ENCODE measurements around the gene OSBPL7.

Gene OSBPL7

GRCh38 chr17:47811709-47812108 lies 9.9 kb downstream of the OSBPL7 start:
- no peak for DNase-seq (ENCODE audit: extremely low read depth, low read depth)
- no peak overlapping the region for H3K4me3 ChIP-seq (replicated peaks; ENCODE audit: low read depth, low read length)
- no peak for TF ChIP-seq CTCF (IDR thresholded peaks at IDR 0.05; ENCODE audit: low read depth, low read length, missing control alignments)

GRCh38 chr17:47810901-47811635 lies 10.5 kb downstream of the OSBPL7 start:
- TF ChIP-seq CTCF (IDR thresholded peaks at IDR 0.05; ENCODE audit: low read depth, low read length, missing control alignments) = no peak
- DNase-seq (ENCODE audit: extremely low read depth, low read depth) = no peak
- no peak overlapping the region for H3K4me3 ChIP-seq (replicated peaks; ENCODE audit: low read depth, low read length)

- peak; percentile 38 for DNase-seq (ENCODE audit: extremely low read depth, low read depth)
- no peak overlapping the region for H3K4me3 ChIP-seq (replicated peaks; ENCODE audit: low read depth, low read length)
- no peak for TF ChIP-seq CTCF (IDR thresholded peaks at IDR 0.05; ENCODE audit: low read depth, low read length, missing control alignments)
These were observed 11.3 kb downstream of the OSBPL7 start for GRCh38 chr17:47810200-47810821.

- no peak for TF ChIP-seq CTCF (IDR thresholded peaks at IDR 0.05; ENCODE audit: low read depth, low read length, missing control alignments)
- DNase-seq (ENCODE audit: extremely low read depth, low read depth) = no peak
- H3K4me3 ChIP-seq (replicated peaks; ENCODE audit: low read depth, low read length) = no peak overlapping the region
These were observed 12.6 kb downstream of the OSBPL7 start for GRCh38 chr17:47808830-47809480.

- no peak for TF ChIP-seq CTCF (IDR thresholded peaks at IDR 0.05; ENCODE audit: low read depth, low read length, missing control alignments)
- DNase-seq (ENCODE audit: extremely low read depth, low read depth) = no peak
- H3K4me3 ChIP-seq (replicated peaks; ENCODE audit: low read depth, low read length) = no peak overlapping the region
These were observed 13.4 kb downstream of the OSBPL7 start for GRCh38 chr17:47808036-47808829.

- no peak for DNase-seq (ENCODE audit: extremely low read depth, low read depth)
- no peak overlapping the region for H3K4me3 ChIP-seq (replicated peaks; ENCODE audit: low read depth, low read length)
- TF ChIP-seq CTCF (IDR thresholded peaks at IDR 0.05; ENCODE audit: low read depth, low read length, missing control alignments) = no peak
These were observed 14.2 kb downstream of the OSBPL7 start for GRCh38 chr17:47807421-47807820.

All from HFF-Myc (cell line).